K562 (cell line): ENCODE results near the gene EDA. TPM values are rescaled to one million over a fixed set of nuclear protein-coding genes. Genes with fewer than 3 reads are reported as not detected.

Experiments used
- ATAC-seq: fragments of 200-7000 bp; cut with Tn5 transposase; 3 replicates; pipeline ENCODE4 v1.9.1; 2020; ENCODE audit warnings: moderate library complexity
- BruUV-seq: library from RNA; stranded (reverse); fragments of 400-500 nt; replicated peaks from 2 replicates; lab custom pipeline; 2021; lab: Mats Ljungman, UMichigan
- CTCF ChIA-PET: fragments of 300-600 bp; formaldehyde crosslinking; extraction: SDS; loops from one replicate; lab custom pipeline; 2021; ENCODE audit warnings: low intra/inter-chr PET ratio; lab: Yijun Ruan, JAX
- POLR2A ChIA-PET: fragments of 300-600, 350-650 bp; sonication (Branson Sonifier 250); formaldehyde crosslinking; extraction: SDS; loops from one replicate; lab custom pipeline; 2021; ENCODE audit warnings: antibody characterized with exemption, inconsistent platforms; lab: Yijun Ruan, JAX
- DNase-seq, 4 experiments: peaks; one replicate each; pipeline versions ENCODE4 v3.0.0 to v3.0.0-alpha.2; 2011 to 2018; ENCODE audit warnings: low spot score in 3 of 4, mixed read lengths in 3 of 4; ENCODE audit errors: extremely low read depth in 1 of 4
- FAIRE-seq: peaks from 2 replicates; lab custom pipeline; 2011; peaks lifted over from hg19 to GRCh38; lab: Jason Lieb, UNC
- H2AFZ ChIP-seq: 2 replicates; pipeline ENCODE4 v1.6.0; 2011; ENCODE audit warnings: low read depth, low read length, control low read depth, inconsistent platforms
- H3K27ac ChIP-seq: fragments of 200-600 bp; 3 replicates; pipeline ENCODE4 v1.8.0; 2011; ENCODE audit warnings: low read depth, mild to moderate bottlenecking, control low read depth, inconsistent platforms, low read length, moderate library complexity, mixed read lengths; ENCODE audit errors: extremely low read depth
- H3K27me3 ChIP-seq, 2 experiments: fragments of 300-600 bp in 1 of 2; 2 replicates in 1 of 2; 3 replicates in 1 of 2; pipeline versions ENCODE4 v1.6.0 to v1.8.0; 2011; ENCODE audit warnings: inconsistent platforms in 2 of 2, low read length in 2 of 2, mild to moderate bottlenecking in 1 of 2, mixed read lengths in 1 of 2, moderate library complexity in 1 of 2; ENCODE audit not compliant: control insufficient read depth in 2 of 2, insufficient read depth in 2 of 2
- H3K36me3 ChIP-seq: fragments of 300-600 bp; 3 replicates; pipeline ENCODE4 v1.8.0; 2011; ENCODE audit warnings: mild to moderate bottlenecking, low read length, inconsistent platforms; ENCODE audit not compliant: control insufficient read depth, insufficient read depth
- H3K4me1 ChIP-seq, 2 experiments: fragments of 200-600 bp in 1 of 2; replicated peaks in 1 of 2; 2 replicates in 1 of 2; 3 replicates in 1 of 2; pipeline versions ENCODE4 v1.5.1 to v1.8.0; 2011; ENCODE audit warnings: inconsistent platforms in 2 of 2, low read length in 2 of 2, mild to moderate bottlenecking in 1 of 2, mixed read lengths in 1 of 2, moderate library complexity in 1 of 2; ENCODE audit not compliant: control insufficient read depth in 2 of 2, insufficient read depth in 2 of 2
- H3K4me2 ChIP-seq: 2 replicates; pipeline ENCODE4 v1.6.1; 2011; ENCODE audit warnings: low read length, control low read depth, inconsistent platforms, mixed read lengths; ENCODE audit not compliant: insufficient read depth
- H3K4me3 ChIP-seq: fragments of 200-600 bp; sonication (generic), shearing (Covaris generic); 2 replicates; pipeline ENCODE4 v1.5.1; 2016; ENCODE audit warnings: control low read depth, inconsistent platforms
- H3K79me2 ChIP-seq: fragments of 200-600 bp; 3 replicates; pipeline ENCODE4 v1.8.0; 2011; ENCODE audit warnings: low read length, inconsistent platforms; ENCODE audit not compliant: control insufficient read depth, insufficient read depth
- H3K9ac ChIP-seq, 2 experiments: 2 replicates each; pipeline versions ENCODE4 v1.6.0 to v1.6.1; 2011; ENCODE audit warnings: low read depth in 2 of 2, low read length in 2 of 2, control low read depth in 1 of 2, inconsistent platforms in 1 of 2, mild to moderate bottlenecking in 1 of 2, mixed read lengths in 1 of 2; ENCODE audit not compliant: insufficient read depth in 1 of 2
- H3K9me1 ChIP-seq: one replicate; pipeline ENCODE4 v1.6.0; 2011; ENCODE audit warnings: inconsistent platforms, mild to moderate bottlenecking, low read length, moderate library complexity; ENCODE audit not compliant: control insufficient read depth, insufficient read depth
- H3K9me3 ChIP-seq: replicated peaks from 2 replicates; pipeline ENCODE4 v1.5.1; 2011; ENCODE audit warnings: low read depth, low read length, inconsistent platforms; ENCODE audit not compliant: control insufficient read depth, insufficient read depth
- H4K20me1 ChIP-seq: replicated peaks from 2 replicates; pipeline ENCODE4 v1.6.1; 2011; ENCODE audit warnings: low read length, inconsistent platforms, mixed read lengths; ENCODE audit not compliant: control insufficient read depth, insufficient read depth
- CLOCK ChIP-seq: fragments of 250-450 bp; sonication (Bioruptor Pico); IDR thresholded peaks from 2 replicates; pipeline ENCODE4 v1.4.0; 2020; ENCODE audit warnings: mild to moderate bottlenecking, moderate library complexity, borderline replicate concordance
- MCM3 ChIP-seq: fragments of 450-650 bp; IDR thresholded peaks from 2 replicates; pipeline ENCODE4 v1.6.1; 2016
- POU5F1 ChIP-seq: fragments of 150-350 bp; IDR thresholded peaks from 2 replicates; pipeline ENCODE4 v1.6.1; 2014; ENCODE audit warnings: borderline replicate concordance, low read length, low read depth, mild to moderate bottlenecking; ENCODE audit not compliant: partially characterized antibody
- TSHZ1 ChIP-seq: fragments of 250-450 bp; sonication (Bioruptor Pico); IDR thresholded peaks from 2 replicates; pipeline ENCODE4 v1.4.0; 2020; ENCODE audit warnings: mild to moderate bottlenecking, moderate library complexity
- ZBED1 ChIP-seq: IDR thresholded peaks from 2 replicates; pipeline ENCODE4 v1.6.1; 2014
- ZBTB5 ChIP-seq: fragments of 450-650 bp; IDR thresholded peaks from 2 replicates; pipeline ENCODE4 v1.6.1; 2017; ENCODE audit warnings: antibody characterized with exemption
- ZKSCAN1 ChIP-seq: fragments of 150-350 bp; IDR thresholded peaks from 2 replicates; pipeline ENCODE4 v1.6.1; 2016; ENCODE audit warnings: low read depth, low read length
- ZNF165 ChIP-seq: fragments of 250-450 bp; sonication (Bioruptor Pico); IDR thresholded peaks from 2 replicates; pipeline ENCODE4 v1.4.0; 2020; ENCODE audit warnings: borderline replicate concordance
- ZNF609 ChIP-seq: sonication (generic); formaldehyde crosslinking; IDR thresholded peaks from 2 replicates; pipeline ENCODE4 v1.8.1; 2023; ENCODE audit warnings: missing genetic modification reagents, mild to moderate bottlenecking, borderline replicate concordance
- in situ Hi-C: fragments of 300-500 bp; cut with MboI; formaldehyde crosslinking; loops from 4 replicates; pipeline ENCODE4 v1.15.0; 2018; ENCODE audit warnings: inconsistent platforms, mixed read lengths
- intact Hi-C: fragments of 100-400 bp; cut with micrococcal nuclease; formaldehyde crosslinking; loops from 2 replicates; pipeline ENCODE4 v1.14.2; 2022
- polyA plus RNA-seq, 8 experiments: library from polyadenylated mRNA; depleted of rRNA in 4 of 8; stranded (reverse) in 5 of 8; unstranded in 3 of 8; fragments of >200 nt; fragmentation: Nextera tagmentation in 2 of 8; fragmentation: Illumina TruSeq in 1 of 8; extraction: Ambion mirVana in 2 of 8; extraction: Trizol in 1 of 8; gene quantifications; 2 replicates each; pipeline versions ENCODE4 v1.2.1 to v1.2.3, GENCODE V29; 2011 to 2014; ENCODE audit warnings: inconsistent platforms in 1 of 8, missing spikeins in 1 of 8
- total RNA-seq, 7 experiments: library from RNA; depleted of rRNA in 6 of 7; stranded (reverse); fragments of >200 nt in 6 of 7; fragmentation: Illumina TruSeq in 2 of 7; extraction: Trizol in 2 of 7; gene quantifications; 2 replicates each; pipeline versions ENCODE4 v1.2.1 to v1.2.3, GENCODE V29; 2011 to 2021; ENCODE audit warnings: low replicate concordance in 1 of 7

Gene EDA
- total and polyA plus RNA-seq, 9 of the 15 experiments (the other 6 are each of a cell fraction or from before 2014, with no cell fraction given) = 0.03 to 0.40 (median 0.07) TPM

GRCh38 chrX:69996113-69996468, 380.2 kb downstream of the EDA start:
- H3K4me1 ChIP-seq = no peaks in the 10 kb centered on the region
- intact Hi-C loops = no loop called here
- H3K4me3 ChIP-seq = no peak overlapping the region
- H3K4me2 ChIP-seq = no peak overlapping the region
- ChIA-PET CTCF (no interaction called here), POLR2A (no interaction called here)
- ATAC-seq = no peak
- BruUV-seq = no TSS peak
- H3K9ac ChIP-seq = no peak overlapping the region
- H2AFZ ChIP-seq = no peak overlapping the region
- no peaks in the 10 kb centered on the region for H3K36me3 ChIP-seq
- TF ChIP-seq ZBTB5 = no peak
- TF ChIP-seq ZKSCAN1 = no peak
- TF ChIP-seq ZNF165 = no peak
- no peak for TF ChIP-seq ZBED1
- no peak for TF ChIP-seq MCM3
- TF ChIP-seq ZNF609 (CRISPR knock-in tag) = no peak
- no peak for TF ChIP-seq CLOCK (CRISPR knock-in tag)
- TF ChIP-seq POU5F1 = no peak
- TF ChIP-seq TSHZ1 (CRISPR knock-in tag) = no peak
- TF ChIP-seq, all 486 proteins: peak for 0
- H3K9me1 ChIP-seq = no peaks in the 10 kb centered on the region
- in situ Hi-C loops = no loop called here
- no peaks in the 10 kb centered on the region for H3K9me3 ChIP-seq
- H3K79me2 ChIP-seq = no peaks in the 10 kb centered on the region
- no peak for FAIRE-seq
- no peaks in the 10 kb centered on the region; a peak in 1 of 5 replicates for H3K27me3 ChIP-seq
- H3K27ac ChIP-seq = no peak overlapping the region
- no peaks in the 10 kb centered on the region for H4K20me1 ChIP-seq
- DNase-seq = no peak
